Fibroblast of lung (primary cell): ENCODE measurements around the gene ZGPAT. TPM values are rescaled to one million over a fixed set of nuclear protein-coding genes. Genes with fewer than 3 reads are reported as not detected.

Source experiments
- DNase-seq, 2 donors: peaks; one replicate each; pipeline versions ENCODE4 v3.0.0 to v3.0.0-alpha.2; 2010; ENCODE audit warnings: low read depth in 2 of 2
- H2AFZ ChIP-seq: 2 replicates; pipeline ENCODE4 v1.5.1; 2012; ENCODE audit warnings: low read length, control low read depth, inconsistent platforms
- H3K27ac ChIP-seq: 2 replicates; pipeline ENCODE4 v1.5.1; 2011; ENCODE audit warnings: low read length, control low read depth; ENCODE audit not compliant: insufficient read depth
- H3K27me3 ChIP-seq: 2 replicates; pipeline ENCODE4 v1.5.1; 2011; ENCODE audit warnings: mild to moderate bottlenecking, low read length; ENCODE audit not compliant: control insufficient read depth, insufficient read depth
- H3K36me3 ChIP-seq: 2 replicates; pipeline ENCODE4 v1.5.1; 2011; ENCODE audit warnings: low read length; ENCODE audit not compliant: control insufficient read depth, insufficient read depth
- H3K4me1 ChIP-seq: 2 replicates; pipeline ENCODE4 v1.5.1; 2011; ENCODE audit warnings: low read length; ENCODE audit not compliant: control insufficient read depth, insufficient read depth; ENCODE audit errors: extremely low read depth
- H3K4me2 ChIP-seq: 2 replicates; pipeline ENCODE4 v1.5.1; 2011; ENCODE audit warnings: low read length, control low read depth; ENCODE audit not compliant: insufficient read depth; ENCODE audit errors: extremely low read depth
- H3K4me3 ChIP-seq, 4 experiments: fragments of 200-600 bp in 1 of 4; sonication (generic) in 1 of 4; replicated peaks in 1 of 4; 2 replicates each; pipeline ENCODE4 v1.5.1; 2011 to 2016; ENCODE audit warnings: low read length in 4 of 4, low read depth in 3 of 4, mild to moderate bottlenecking in 3 of 4, control low read depth in 2 of 4, inconsistent platforms in 1 of 4, mixed read lengths in 1 of 4; ENCODE audit not compliant: insufficient read depth in 1 of 4; ENCODE audit errors: control extremely low read depth in 1 of 4
- H3K79me2 ChIP-seq: 2 replicates; pipeline ENCODE4 v1.5.1; 2012; ENCODE audit warnings: mild to moderate bottlenecking, low read length, inconsistent platforms; ENCODE audit not compliant: control insufficient read depth, insufficient read depth
- H3K9ac ChIP-seq: 2 replicates; pipeline ENCODE4 v1.5.1; 2011; ENCODE audit warnings: mild to moderate bottlenecking, low read length, control low read depth; ENCODE audit not compliant: insufficient read depth
- H3K9me3 ChIP-seq: 2 replicates; pipeline ENCODE4 v1.5.1; 2012; ENCODE audit warnings: low read depth, low read length; ENCODE audit not compliant: control insufficient read depth, insufficient read depth
- H4K20me1 ChIP-seq: 2 replicates; pipeline ENCODE4 v1.5.1; 2011; ENCODE audit warnings: low read length; ENCODE audit not compliant: control insufficient read depth, insufficient read depth; ENCODE audit errors: extremely low read depth
- CTCF ChIP-seq, 2 donors: IDR thresholded peaks in 1 of 2; conservative IDR thresholded peaks in 1 of 2; 1 replicate in 1 of 2; 2 replicates in 1 of 2; pipeline ENCODE4 v1.5.1; 2011 to 2012; ENCODE audit warnings: low read length in 2 of 2, control low read depth in 1 of 2, inconsistent platforms in 1 of 2, low read depth in 1 of 2, mild to moderate bottlenecking in 1 of 2
- EZH2 ChIP-seq: IDR thresholded peaks from 2 replicates; pipeline ENCODE4 v1.5.1; 2012; ENCODE audit warnings: low read length, control low read depth, mild to moderate bottlenecking; ENCODE audit errors: missing control alignments
- polyA plus RNA-seq, 2 donors: library from polyadenylated mRNA; depleted of rRNA in 1 of 2; stranded (reverse) in 1 of 2; unstranded in 1 of 2; fragments of >200 nt; gene quantifications; 2 replicates each; pipeline ENCODE4 v1.2.1, GENCODE V29; 2011 to 2012; ENCODE audit warnings: missing spikeins in 1 of 2
- total RNA-seq: library from RNA; depleted of rRNA; stranded (reverse); fragments of >200 nt; gene quantifications from 2 replicates; pipeline ENCODE4 v1.2.1, GENCODE V29; 2014

ZGPAT gene
- total and polyA plus RNA-seq, 2 donors (not counting 1 experiment from before 2014, with no cell fraction given), result 7.6 to 10.7 TPM

DNA sequence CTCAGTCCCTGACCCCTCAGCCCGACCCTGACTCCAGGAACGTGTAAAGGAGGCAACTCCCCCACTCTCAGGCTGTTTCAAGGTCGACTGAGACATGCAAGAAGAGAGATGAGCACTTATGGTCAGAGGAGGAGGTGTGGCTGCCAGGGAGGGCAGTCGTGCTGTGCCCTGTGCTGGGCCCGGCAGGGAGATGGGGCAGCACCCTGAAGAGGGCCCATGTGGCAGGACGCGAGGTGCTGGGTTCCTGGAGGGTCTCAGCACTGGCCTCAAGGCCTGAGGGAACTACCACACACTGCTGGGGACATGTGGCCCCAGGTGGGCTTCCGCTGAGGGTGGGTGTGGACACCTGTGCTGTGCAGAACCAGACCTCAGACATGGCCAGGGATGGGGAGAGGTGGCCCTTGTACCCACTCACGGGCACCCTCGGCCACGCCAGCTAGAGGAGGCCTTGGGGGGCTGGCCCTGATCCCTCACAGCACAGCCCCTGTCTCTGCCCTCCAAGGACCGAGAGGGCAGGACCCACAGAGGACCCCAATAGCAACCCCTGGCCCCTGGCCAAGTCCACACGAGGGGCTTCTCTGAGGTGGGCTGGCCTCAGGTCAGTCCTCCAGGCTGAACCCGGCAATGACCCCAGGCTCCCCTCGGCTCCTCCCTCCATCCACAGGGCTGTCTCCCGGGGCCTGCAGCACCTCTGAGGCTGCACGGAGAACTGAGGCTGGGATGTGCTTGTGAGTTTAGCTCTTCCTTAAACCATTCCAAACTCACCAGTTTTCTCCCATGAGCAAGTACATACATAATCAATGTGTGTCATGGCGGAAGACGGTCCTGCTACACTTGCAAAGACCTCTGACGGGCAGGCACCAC, 40.5 kb downstream of the ZGPAT start:
- peaks cover 3% of the 10 kb centered on the region for H3K36me3 ChIP-seq
- no peaks in the 10 kb centered on the region for H3K4me1 ChIP-seq
- no peak overlapping the region for H2AFZ ChIP-seq
- no peaks in the 10 kb centered on the region for H4K20me1 ChIP-seq
- H3K79me2 ChIP-seq, result no peaks in the 10 kb centered on the region
- no peak overlapping the region for H3K4me2 ChIP-seq
- H3K27ac ChIP-seq, result no peak overlapping the region
- no peak overlapping the region for H3K4me3 ChIP-seq
- no peaks in the 10 kb centered on the region for H3K27me3 ChIP-seq
- H3K9ac ChIP-seq, result no peak overlapping the region
- H3K9me3 ChIP-seq, result no peaks in the 10 kb centered on the region
- DNase-seq, result no peak
- no peak for TF ChIP-seq EZH2
- no peak for TF ChIP-seq CTCF (conservative IDR thresholded peaks at IDR 0.05 in 1 of 2, IDR thresholded peaks at IDR 0.05 in 1 of 2; ENCODE audit: low read depth in 1 of 2, low read length in 2 of 2)

- Histone ChIP-seq H4K20me1 (no peaks in the 10 kb centered on the region), H3K9ac (no peak overlapping the region), H3K27ac (no peak overlapping the region), H3K4me1 (no peaks in the 10 kb centered on the region), H3K4me2 (no peak overlapping the region), H3K9me3 (no peaks in the 10 kb centered on the region), H3K79me2 (no peaks in the 10 kb centered on the region), H3K4me3 (no peak overlapping the region), H3K27me3 (no peaks in the 10 kb centered on the region), H3K36me3 (no peaks in the 10 kb centered on the region), H2AFZ (no peak overlapping the region)
- no peak for DNase-seq
- no peak for TF ChIP-seq EZH2
- no peak for TF ChIP-seq CTCF (conservative IDR thresholded peaks at IDR 0.05 in 1 of 2, IDR thresholded peaks at IDR 0.05 in 1 of 2; ENCODE audit: low read depth in 1 of 2, low read length in 2 of 2)
Observed at GRCh38 chr20:63748934-63749270, 41.1 kb downstream of the ZGPAT start.

DNA sequence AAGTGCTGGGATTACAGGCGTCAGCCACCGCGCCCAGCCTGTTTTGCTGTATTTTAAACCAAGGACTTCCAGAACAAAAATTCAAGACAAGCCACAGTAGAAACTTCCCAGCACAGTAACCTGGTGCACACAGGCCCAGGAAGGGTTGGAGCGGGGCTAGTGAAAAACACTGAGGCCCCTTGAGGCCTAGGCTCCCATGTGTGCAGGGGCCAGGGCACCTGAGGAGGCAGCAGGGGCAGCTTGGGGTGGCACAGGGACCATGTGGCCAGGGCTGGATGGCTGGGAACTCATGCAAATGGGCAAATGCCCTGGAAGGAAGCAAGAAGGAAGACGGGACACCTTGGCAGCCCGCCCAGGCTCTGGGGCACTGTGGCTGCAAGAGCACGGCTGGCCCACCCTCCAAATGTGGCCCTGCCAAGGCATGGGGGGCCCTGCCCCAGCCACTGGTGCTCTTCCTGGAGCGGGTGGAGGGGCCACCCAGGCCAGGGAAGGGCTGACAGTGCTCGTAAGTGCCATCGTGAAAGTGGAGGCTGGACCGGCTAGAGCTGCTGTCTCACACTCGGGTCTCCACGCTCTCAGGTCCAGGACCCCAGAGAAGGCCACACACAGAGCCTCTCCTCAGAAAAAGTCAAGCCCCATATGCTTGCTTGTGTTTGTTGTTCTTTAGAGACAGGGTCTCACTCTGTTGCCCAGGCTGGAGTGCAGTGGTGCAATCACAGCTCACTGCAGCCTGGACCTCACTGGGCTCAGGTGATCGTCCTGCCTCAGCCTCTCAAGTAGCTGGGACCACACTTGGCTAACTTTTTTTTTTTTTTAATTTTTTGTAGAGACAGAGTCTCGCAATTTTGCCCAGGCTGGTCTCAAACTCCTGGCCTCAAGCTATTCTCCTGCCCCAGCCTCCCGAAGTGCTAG, 42.0 kb downstream of the ZGPAT start:
- Histone ChIP-seq H4K20me1 (no peaks in the 10 kb centered on the region), H3K27ac (no peak overlapping the region), H3K4me3 (no peak overlapping the region), H3K4me1 (no peaks in the 10 kb centered on the region), H3K36me3 (no peaks in the 10 kb centered on the region), H3K9ac (no peak overlapping the region), H3K9me3 (no peaks in the 10 kb centered on the region), H2AFZ (no peak overlapping the region), H3K27me3 (no peaks in the 10 kb centered on the region), H3K79me2 (no peaks in the 10 kb centered on the region), H3K4me2 (no peak overlapping the region)
- no peak for DNase-seq
- no peak for TF ChIP-seq CTCF (conservative IDR thresholded peaks at IDR 0.05 in 1 of 2, IDR thresholded peaks at IDR 0.05 in 1 of 2; ENCODE audit: low read depth in 1 of 2, low read length in 2 of 2)
- no peak for TF ChIP-seq EZH2
